ENCODE data around the gene DCANP1. TPM values are rescaled to one million over a fixed set of nuclear protein-coding genes. Genes with fewer than 3 reads are reported as not detected.

The DCANP1 gene
- total and polyA plus RNA-seq, 2 of the 13 experiments (the other 11 are each of a cell fraction or from before 2014, with no cell fraction given): not detected

DNA sequence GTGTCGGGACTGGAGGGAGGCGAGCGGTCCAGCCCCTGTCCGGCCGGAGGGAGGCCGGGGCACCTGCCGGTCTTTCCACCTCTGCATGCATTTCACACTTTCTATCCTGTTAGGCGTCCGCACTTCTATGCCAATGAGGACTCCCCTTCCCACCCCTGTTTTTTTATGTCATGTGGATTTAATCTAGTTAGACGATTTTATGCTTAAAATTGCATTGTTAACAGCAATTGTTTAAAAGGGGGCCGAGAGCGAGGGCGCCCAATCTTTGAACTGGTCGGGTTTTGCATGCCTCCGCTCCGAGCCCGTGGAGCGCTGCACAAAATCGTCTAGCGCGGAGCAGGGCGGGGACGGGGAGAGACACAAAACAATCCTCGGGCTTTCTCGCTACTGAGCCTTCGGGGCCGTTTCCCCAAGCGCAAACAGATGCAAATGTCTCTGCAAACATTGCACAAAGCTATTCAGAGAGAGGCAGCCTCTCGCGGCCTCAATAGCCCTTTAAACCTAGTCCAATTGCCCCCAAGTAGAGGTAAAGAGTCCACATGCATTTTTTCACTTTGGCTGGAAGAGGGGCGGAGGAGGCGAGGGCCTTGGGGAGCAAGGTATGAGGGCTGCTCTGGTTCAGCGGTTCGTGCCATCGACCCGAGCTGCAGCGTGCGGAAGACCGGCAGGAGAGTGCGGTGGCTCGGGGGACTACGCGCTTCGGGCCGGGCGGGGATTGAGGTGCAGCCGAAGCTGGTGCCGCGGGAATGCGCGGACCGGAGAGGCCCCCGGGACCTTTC lies 42.5 kb upstream of the DCANP1 start (continued):
- no peak for TF ChIP-seq ZSCAN9 (CRISPR knock-in tag; IDR thresholded peaks at IDR 0.05; ENCODE audit: borderline replicate concordance)
- peak; percentile 83; the same call in 1 of the 2 replicates for TF ChIP-seq MYPOP (CRISPR knock-in tag; IDR thresholded peaks at IDR 0.05)
- TF ChIP-seq HCFC1 (IDR thresholded peaks at IDR 0.05; ENCODE audit: low read depth, low read length): no peak
- 0 out of 2 replicates have a peak, but pooled peaks have one; percentile 29 for TF ChIP-seq ZNF512B (CRISPR knock-in tag; IDR thresholded peaks at IDR 0.05; ENCODE audit: borderline replicate concordance)
- TF ChIP-seq IRX3 (CRISPR knock-in tag; IDR thresholded peaks at IDR 0.05; ENCODE audit: borderline replicate concordance, low read depth): no peak
- 0 out of 3 replicates have a peak, but pooled peaks have one; percentile 10 for TF ChIP-seq MXI1 (IDR thresholded peaks at IDR 0.05; ENCODE audit: borderline replicate concordance, low read depth, low read length)
- TF ChIP-seq RXRB (CRISPR knock-in tag; IDR thresholded peaks at IDR 0.05; ENCODE audit: borderline replicate concordance): peak; percentile 46
- TF ChIP-seq MNT (IDR thresholded peaks at IDR 0.05): no peak
- TF ChIP-seq RFXANK (CRISPR knock-in tag; IDR thresholded peaks at IDR 0.05): no peak
- no peak for TF ChIP-seq ARID2 (CRISPR knock-in tag; IDR thresholded peaks at IDR 0.05; ENCODE audit: borderline replicate concordance)
- peak; percentile 73 for TF ChIP-seq ZNF362 (CRISPR knock-in tag; IDR thresholded peaks at IDR 0.05; ENCODE audit: borderline replicate concordance)
- no peak for TF ChIP-seq KAT7 (CRISPR knock-in tag; IDR thresholded peaks at IDR 0.05; ENCODE audit: borderline replicate concordance)
- no peak for TF ChIP-seq NR3C1 (CRISPR knock-in tag; IDR thresholded peaks at IDR 0.05)
- no peak for TF ChIP-seq MXD4 (CRISPR knock-in tag; IDR thresholded peaks at IDR 0.05)
- TF ChIP-seq ZBTB44 (CRISPR knock-in tag; IDR thresholded peaks at IDR 0.05): no peak
- peak; percentile 57; the same call in 1 of the 2 replicates for TF ChIP-seq ARID5B (CRISPR knock-in tag; IDR thresholded peaks at IDR 0.05)

Measured in HepG2 (cell line).